ENCODE data around the gene GM2A. TPM values are rescaled to one million over a fixed set of nuclear protein-coding genes. Genes with fewer than 3 reads are reported as not detected.

Gene GM2A
- polyA plus RNA-seq (ENCODE audit: insufficient read length in 10 of 10), result 10 to 100 TPM; 18.1 to 30.5 (median 21.6) TPM
- long read RNA-seq, donor 1, partial matches to known transcripts, result 0 of 3 reads
- long read RNA-seq, donor 1, other reads (novel, unspliced or antisense), result 0 of 3 reads
- long read RNA-seq, donor 2, partial matches to known transcripts, result 0 of 4 reads
- long read RNA-seq, donor 2, other reads (novel, unspliced or antisense), result 0 of 4 reads
- long read RNA-seq, donor 3, result 0 reads
- long read RNA-seq, donor 4, transcript GM2A-201 (4 exons, 3,896 nt), result major isoform, 5 of 12 reads
- long read RNA-seq, donor 4, partial matches to known transcripts, result 7 of 12 reads
- long read RNA-seq, donor 4, other reads (novel, unspliced or antisense), result 0 of 12 reads
- long read RNA-seq, donor 5, transcript GM2A-201 (4 exons, 3,896 nt), result major isoform, 9 of 9 reads
- long read RNA-seq, donor 5, partial matches to known transcripts, result 0 of 9 reads
- long read RNA-seq, donor 5, other reads (novel, unspliced or antisense), result 0 of 9 reads
- long read RNA-seq, donor 6, transcript GM2A-201 (4 exons, 3,896 nt), result major isoform, 8 of 68 reads
- long read RNA-seq, donor 6, partial matches to known transcripts, result 60 of 68 reads
- long read RNA-seq, donor 6, other reads (novel, unspliced or antisense), result 0 of 68 reads
- long read RNA-seq, donor 7, transcript GM2A-201 (4 exons, 3,896 nt), result major isoform, 7 of 7 reads
- long read RNA-seq, donor 7, partial matches to known transcripts, result 0 of 7 reads
- long read RNA-seq, donor 7, other reads (novel, unspliced or antisense), result 0 of 7 reads
- long read RNA-seq, donor 8, transcript GM2A-201 (4 exons, 3,896 nt), result major isoform, 10 of 10 reads
- long read RNA-seq, donor 8, partial matches to known transcripts, result 0 of 10 reads
- long read RNA-seq, donor 8, other reads (novel, unspliced or antisense), result 0 of 10 reads
- long read RNA-seq, donor 9, result 0 reads

DNA sequence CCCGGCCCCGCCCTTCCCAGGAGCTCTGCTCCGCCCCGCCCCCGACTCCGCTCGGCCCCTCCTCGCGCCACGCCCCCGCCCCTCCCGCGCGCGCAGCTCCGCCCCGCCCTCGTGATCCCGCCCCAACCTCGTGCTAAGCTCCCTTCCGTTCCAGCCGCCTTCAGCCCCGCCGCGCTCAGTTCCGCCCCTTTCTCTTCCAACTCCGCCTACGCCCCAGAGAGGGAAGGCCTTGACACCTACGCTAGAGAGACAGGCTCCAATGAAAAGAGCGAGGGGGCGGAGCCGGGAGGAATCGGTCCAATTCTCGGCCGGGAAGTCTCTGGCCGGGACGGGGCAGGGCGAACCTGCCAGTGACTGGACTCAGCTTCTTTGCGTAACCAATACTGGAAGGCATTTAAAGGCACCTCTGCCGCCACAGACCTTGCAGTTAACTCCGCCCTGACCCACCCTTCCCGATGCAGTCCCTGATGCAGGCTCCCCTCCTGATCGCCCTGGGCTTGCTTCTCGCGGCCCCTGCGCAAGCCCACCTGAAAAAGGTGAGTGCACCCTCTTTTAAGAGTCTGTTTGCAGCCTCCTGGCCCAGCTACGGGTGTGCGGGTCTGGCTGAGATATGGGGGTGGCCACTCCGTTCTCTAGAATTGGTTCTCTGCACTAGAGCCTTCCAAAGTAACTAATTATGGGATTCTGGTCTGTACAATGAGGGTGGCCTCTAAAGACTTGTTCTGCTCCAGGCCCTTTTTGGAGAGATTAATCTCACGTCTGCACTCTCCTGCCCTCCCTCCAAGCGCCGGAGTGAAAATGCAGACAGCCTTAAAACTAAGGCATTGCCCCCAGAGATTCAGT is at the start of gene GM2A:
Gene GM2A, plus strand, starts transcription at position 424 of the 843 bp plus-strand sequence. Its CDS starts 32 bp downstream, at position 456.
- peak; percentile 99 to 100 (median 99) for DNase-seq

DNA sequence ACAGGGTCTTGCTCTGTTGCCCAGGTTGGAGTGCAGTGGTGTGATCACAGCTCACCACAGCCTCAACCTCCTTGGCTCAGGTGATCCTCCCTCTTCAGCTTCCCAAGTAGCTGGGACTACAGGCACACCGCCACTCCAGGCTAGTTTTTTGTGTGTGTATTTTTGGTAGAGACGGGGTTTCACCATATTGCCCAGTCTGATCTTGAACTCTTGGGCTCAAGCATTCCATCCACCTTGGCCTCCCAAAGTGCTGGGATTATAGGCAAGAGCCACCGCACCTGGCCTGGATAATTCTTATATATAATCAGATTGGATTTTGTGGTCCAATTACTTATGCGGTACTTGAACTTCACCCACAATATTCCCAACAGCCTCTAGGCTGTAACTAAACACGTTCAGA is 48.9 kb upstream of the GM2A start:
- no peak for DNase-seq

DNA sequence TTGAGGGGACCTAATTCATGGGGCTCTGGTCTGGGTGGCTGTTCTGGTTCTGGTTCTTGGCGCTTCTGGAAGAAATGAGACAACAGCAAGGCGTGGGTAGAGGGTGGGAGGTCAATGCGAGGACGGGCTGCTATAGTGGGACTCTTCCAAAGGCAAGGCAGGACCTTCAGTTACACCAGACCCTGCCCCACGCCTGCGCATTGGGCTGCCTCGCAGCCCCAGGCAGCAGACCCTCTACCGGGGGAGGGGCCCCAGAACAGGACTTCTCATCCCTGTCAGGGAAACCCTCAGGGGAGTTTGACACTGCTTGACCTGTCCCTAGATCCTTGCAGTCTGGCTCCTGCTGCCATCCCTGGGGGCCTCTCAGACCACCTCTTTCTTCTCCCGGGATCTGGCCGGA is 47.6 kb upstream of the GM2A start:
- no peak for DNase-seq

DNA sequence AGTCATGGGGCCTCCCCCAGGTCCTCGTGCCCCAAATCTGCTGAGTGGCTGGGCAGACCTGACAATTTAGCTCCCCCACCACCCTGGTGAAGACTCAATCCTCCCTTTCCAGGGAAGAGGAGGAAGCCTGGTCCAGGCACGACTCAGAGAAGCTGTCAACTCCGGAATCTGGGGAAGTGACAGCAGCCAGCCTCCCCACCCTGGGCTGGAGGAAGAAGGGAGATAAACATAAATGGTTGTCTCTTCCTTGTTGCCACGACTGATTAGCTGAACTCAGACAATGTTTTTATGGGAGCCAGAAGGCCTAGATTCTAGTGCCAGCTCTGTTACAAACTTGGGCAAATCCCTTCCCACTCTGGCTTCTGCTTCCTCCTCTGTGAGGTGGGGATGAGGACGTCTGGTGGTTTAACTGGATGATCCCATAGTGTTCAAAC is 44.5 kb upstream of the GM2A start:
- no peak for DNase-seq

DNA sequence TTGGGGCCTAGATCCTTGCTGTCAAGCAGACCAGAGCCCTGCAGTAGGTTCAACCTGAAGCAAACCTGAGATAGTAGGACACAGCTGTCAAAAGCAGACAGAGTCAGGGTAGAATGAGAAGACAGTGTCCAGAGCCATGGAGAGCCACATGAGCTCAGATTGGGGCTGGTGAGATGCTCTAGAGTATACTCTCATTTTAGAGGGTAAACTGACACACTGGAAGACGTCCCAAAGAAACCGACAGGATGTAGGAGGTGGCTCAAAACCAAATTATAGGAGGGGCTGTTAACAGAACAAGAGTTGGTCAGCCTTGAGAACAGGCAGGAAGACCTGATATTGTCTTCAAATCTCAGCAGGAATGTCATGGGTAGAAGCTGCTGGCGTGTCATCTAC is 40.6 kb upstream of the GM2A start:
- no peak for DNase-seq

DNA sequence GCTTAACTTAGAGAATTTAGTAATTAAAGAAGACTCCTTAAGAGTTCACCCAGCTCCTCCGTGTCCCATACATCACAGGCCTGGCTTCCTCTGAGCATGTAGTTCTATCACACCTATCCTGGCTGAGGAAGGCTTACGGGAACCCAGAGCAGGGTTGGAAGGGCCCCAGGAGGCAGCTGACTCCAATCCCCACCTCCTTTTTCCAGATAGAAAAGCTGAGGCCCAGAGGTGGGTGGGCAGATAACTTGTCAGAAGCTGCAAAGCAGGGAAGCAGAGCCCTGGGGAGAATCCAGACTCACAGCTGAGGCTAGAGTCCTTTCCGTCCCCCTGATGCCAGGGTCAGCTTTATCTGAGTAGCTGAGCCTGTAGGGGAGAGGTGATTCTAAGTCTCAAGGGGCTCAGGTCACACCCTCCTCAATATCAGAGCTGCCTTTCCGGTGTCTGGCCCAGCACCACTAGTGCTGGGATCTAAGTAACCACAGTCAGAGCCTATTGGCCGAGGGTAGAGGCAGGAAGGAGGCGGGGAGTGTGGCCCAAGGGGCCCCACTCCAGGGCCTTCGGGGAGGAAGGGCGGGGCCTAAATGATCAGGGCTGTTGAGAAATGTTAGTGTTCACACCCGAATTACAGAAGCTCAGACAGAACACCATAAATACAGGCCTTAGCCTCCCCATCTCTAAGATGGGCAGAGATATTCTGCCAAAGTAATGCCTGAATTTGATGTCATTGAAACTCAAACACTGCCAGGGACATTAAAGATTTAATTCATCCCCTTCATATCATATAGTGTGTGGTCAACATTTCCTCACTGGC is 39.0 kb upstream of the GM2A start:
- peak; percentile 11 to 55 (median 53) for DNase-seq

DNA sequence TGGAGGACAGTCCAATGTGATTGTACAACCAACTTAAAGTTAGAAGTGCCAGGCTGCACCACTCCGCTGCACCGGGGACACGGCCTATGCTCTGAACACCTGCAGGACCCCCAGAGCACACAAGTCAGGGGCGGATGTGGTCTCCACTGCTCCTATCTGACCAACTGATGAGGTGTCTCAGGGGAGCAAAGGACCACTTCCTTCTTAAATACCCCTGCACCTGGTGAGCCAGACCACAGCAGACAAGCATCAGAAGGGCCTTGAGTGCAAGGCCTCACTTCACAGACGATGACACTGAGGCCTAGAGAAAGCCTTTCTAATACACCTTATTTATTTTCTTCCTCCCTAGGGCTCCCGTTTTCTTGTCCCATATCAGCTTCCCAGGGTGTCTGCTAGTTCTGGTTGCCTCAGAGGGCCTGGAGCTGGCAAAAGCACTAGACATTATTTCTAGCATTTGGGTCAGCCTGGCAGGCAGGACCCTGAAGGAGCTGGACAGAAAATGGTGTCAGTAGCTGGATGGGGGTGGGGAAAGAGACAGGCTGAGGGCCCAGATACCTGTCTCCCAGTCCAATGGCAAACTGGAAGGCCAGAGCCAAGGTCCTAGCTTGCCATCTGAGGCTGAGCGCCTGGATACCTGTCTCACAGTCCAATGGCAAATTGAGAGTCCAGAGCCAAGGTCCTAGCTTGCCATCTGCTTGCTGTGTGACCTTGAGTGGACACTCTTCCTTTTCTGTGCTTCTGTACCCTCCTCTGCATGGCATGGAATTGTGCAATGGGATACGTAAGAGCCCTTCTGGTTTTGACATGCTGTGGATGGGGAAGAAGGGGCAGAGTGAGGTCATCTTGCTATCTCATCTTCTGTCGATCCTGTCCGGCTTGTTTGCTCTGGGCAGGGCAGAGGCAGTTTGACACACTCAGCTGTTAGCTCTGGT is 38.1 kb upstream of the GM2A start:
- DNase-seq, result no peak

DNA sequence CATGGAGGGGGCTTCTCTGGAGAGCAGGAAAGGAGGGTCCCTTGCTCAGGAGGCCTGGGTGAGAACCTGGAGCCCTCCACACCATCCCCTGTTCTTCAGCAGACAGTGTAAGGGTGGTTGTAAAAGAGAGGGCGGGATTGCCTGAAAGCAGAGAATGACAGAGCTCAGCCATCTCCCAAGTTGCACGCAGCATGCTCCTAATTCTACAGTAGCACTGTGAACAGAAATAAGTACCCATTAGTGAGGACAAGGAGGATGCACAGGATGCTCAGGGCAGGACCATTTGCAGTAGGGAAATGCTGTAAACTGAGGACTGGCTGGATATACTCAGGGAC is 37.5 kb upstream of the GM2A start:
- DNase-seq, result no peak

DNA sequence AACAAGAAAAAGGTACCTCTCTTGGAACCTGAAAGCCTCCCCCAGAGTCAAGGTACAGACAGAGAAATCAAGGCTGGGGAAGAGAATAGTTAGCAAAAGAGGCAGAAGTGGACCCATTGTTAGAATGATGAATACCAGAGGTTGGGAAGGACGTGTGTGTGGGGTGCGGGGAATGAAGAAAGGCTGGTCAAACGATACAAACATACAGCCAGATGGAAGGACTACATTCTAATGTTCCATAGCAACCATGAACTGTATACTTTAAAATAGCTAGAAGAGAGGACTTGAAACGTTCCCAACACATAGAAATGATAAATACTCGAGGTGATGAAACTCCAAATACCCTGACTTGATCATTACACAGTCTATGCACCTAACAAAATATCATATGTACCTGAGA is 36.2 kb upstream of the GM2A start:
- DNase-seq, result no peak

DNA sequence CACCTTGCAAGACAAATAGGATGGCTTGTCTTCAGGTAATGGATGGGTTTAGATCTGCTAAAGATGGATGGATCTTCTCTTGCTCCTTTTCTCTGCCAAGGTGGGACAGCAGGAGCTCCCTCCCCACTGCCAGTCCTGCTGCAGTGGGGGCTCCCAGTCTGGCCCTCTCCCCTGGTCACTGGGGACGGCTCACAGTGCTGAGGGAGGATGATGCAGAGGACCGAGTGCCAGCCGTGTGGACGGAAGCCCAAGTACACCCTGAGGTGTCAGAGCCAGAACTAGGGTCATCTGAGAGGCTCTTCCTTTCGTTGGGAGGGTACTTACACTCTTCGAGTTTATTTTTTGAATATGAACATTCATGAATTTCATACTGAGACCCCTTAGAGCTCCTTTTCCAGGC is 34.8 kb upstream of the GM2A start:
- no peak for DNase-seq

DNA sequence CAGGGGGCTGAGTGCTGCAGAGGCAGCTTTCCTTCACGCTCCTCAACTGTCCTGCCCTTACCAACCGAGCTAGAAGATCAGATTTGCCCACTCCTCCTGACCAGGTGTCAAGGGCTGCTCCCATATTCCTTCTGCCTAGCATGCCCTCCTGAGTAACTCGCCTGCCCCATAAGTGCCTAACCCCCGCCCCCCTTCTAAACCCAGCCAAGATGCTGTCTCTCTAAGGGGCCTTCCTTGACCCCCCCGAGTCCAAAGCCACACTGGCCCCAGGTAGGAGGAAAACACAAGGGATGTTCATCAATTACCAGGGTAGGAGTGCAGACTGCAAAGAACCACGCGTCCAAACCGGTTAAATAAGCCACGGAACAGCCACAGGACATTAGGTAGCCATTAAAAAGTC is 33.8 kb upstream of the GM2A start:
- no peak for DNase-seq

DNA sequence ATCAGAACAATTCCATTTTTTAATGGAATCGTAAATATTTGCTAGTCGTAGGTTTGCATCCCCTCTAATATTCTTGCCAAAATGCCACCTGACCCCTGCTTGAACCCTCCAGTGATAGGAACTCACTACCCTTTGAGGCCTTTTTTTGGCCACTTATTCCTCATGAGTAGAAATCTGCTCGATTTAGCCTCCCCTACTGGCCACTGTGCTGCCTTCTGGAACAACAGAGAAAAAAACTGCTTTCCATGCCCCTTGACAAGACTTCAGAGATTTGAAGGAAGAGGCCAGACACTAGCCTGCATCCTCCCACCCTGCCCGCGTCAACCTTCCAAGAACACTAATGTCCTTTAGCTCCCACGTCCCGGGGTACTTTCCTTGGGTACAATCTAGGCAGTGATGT is 33.2 kb upstream of the GM2A start:
- no peak for DNase-seq

DNA sequence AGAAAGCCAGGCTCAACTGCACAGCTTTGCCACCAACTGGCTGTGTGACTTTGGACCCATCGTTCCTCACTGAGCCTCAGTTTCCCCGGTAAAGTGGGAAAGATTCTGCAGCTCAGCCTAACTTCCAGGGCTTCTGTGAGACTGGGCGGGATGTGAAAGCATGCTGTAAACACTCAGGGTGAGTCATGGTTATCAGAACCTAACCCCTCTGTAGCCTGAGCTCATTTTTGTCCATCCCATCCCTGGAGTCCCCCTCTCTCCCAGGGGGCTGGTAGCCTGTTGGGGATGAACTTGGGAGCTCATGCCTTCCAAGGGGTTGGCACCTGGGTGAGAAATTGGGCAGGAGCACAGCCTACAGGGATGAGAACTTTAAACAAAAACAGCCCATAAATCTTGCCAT is 31.4 kb upstream of the GM2A start:
- no peak for DNase-seq

DNA sequence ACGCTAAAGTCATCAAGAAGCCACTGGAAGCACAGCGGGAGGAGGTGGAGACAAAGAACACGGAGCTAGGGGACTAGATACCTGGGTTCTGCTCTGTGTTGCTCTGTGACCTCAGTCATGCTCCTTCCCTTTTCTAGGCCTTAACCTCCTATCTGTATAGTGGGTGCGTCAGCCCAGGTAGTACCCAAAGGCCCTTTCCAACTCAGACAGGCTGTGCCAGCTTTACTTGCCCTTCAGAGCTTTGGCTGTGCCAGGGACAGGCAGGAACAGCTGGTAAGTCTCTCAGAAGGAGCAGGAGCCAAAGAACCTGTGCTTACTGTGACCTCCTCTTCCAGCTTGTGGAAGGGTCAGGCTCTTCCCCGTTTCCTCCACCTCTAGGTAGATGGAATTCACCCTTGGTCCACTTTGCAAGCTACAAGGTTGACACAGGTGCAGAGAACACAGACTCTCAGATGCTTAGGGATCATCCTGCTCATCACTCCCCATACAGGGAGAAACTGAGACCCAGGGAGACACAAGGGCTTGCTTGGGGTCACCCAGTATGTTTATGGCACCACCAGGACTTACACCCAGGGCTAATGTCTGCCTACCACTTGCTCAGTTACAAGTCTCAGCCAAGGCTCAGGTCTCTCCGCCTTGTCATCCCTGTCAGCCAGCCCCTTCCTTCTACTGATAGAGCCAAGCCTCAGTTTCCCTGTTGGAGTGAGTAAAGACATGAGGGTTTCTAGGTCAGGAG is 30.8 kb upstream of the GM2A start:
- DNase-seq, result peak in 1 of 3 donors; percentile 14

DNA sequence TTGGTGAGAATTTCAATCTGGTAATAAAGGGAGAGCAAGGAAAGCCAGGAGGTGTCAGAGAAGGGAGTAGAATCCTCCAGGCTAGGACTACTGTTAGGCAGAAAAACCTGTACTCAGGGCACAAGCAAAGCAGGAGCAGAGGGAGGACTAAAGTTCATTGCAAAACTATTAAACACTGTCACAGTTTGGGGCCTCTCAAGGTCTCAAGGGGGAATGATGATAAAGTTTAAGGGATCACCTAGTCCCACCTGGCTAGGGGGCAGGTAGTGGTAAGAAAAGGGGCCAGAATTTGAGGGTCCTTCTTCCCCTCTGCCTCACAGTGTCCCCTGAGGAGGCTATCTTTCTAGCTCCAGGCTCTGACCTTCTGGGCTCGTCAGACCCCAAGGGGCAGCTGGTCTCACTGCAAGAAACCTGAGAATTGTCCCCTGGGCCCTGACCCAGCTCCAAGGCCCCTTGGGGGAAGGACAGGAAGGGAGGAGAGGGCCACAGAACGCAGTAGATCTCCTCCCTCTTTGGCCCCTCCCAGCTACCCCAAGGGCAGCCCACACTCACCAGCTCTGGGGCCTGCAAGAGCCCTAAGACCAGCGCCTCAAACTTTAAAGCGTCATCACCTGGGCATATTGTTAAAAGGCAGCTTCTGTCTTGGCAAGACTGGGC is 30.1 kb upstream of the GM2A start:
- peak in 2 of 3 donors; percentile 11 to 30 for DNase-seq

DNA sequence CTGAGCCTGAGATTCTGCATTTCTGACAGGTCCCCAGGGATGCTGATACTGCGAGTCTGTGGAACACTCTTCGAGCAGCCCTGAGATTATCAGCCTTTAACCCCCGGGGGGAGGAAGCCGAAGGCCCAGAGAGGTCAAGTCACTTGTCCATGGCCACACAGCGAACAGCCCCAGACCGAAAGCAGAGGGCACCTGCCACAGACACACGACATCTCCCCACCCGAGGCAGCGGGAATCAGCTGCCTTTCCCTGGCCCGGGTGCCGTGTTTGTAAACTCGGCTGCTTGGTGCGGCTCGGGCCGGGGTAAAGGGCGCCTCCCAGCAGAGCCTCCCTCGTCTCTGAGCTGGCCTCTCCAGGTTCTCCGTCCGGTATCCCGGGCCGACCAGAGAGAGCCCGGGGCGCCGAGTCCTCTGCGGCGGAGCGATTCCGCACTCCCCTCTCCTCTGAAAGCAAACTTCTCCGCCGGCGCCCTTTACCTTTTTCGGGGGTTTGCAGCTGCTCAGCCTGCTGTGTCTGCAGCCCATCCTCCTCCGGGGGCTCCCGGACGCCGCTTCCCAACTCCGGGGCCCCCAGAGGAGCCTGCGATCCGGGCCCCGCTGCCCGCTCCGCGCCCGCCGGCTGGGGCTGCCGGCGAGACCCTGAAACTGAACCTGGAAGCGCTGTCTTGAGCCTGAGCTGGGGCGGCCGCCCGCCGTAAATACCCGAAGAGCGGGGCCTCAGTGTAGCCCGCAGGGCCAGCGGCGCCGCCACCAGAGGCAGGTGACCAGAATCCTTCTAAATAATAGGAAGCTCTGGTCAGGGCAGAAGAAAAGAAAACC is 29.3 kb upstream of the GM2A start, which contains the start of gene CCDC69:
Gene CCDC69, minus strand, starts transcription at position 646 of the 818 bp plus-strand sequence. Its CDS starts 122 bp downstream, at position 524.
- peak; percentile 62 to 91 (median 81) for DNase-seq

DNA sequence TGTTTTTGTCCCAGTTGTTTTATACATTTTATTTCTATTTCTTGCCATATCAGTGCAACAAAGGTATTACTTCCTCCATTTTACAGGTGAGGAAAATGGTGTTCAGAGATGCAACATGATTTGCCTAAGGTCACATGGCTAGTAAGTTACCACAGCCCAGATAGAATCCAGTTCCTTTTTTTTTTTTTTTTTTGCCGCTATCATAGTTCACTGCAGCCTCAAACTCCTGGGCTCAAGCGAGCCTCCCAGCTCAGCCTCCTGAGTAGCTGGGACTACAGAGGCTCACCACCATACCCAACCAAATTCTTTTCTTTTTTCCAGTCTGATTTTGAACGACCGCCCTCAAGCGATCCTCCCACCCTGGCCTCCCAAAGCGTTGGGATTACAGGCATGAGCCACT is 28.6 kb upstream of the GM2A start:
- DNase-seq, result no peak

DNA sequence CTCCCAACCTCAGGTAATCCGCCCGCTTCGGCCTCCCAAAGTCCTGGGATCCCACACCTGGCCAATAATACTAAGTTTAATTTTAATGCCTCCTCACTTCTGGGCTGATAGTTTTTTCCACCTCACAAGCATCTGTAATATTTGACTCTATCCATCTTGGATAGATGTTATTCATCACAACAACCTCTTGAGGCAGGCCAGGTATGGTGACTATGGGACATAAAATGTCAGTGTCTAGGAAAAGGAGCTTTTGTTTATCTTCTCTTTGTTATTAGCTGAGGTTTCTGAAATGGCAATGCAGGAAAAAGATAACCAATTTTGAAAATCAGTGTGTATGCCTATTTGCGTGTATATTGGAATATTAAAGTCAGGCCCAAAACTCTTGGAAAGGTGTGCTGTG is 27.9 kb upstream of the GM2A start:
- DNase-seq, result no peak
